ENCODE data around the gene PDCD4.

DNA sequence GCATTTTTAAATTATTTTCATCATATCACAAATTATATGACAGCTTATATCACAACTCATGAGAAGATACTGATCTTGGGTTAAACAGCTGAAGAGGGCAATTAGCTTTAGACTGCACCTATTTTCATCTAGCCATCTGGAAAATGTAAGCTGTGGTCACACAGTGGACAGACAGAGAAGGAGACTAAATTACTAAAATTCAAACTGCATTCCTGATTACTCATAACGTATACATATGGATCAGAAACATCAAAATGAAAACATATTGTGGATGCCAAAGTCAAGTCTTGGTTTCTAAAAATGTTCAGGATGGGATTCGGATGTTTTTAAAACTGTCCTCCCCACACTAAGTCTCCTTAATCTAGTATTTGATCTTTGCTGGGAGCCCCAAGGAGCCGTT is 40.6 kb downstream of the PDCD4 start:
- TF ChIP-seq, protein P1, sequence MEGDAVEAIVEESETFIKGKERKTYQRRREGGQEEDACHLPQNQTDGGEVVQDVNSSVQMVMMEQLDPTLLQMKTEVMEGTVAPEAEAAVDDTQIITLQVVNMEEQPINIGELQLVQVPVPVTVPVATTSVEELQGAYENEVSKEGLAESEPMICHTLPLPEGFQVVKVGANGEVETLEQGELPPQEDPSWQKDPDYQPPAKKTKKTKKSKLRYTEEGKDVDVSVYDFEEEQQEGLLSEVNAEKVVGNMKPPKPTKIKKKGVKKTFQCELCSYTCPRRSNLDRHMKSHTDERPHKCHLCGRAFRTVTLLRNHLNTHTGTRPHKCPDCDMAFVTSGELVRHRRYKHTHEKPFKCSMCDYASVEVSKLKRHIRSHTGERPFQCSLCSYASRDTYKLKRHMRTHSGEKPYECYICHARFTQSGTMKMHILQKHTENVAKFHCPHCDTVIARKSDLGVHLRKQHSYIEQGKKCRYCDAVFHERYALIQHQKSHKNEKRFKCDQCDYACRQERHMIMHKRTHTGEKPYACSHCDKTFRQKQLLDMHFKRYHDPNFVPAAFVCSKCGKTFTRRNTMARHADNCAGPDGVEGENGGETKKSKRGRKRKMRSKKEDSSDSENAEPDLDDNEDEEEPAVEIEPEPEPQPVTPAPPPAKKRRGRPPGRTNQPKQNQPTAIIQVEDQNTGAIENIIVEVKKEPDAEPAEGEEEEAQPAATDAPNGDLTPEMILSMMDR (IDR thresholded peaks at IDR 0.05; ENCODE audit: low read length) = no peak
- TF ChIP-seq EZH2 (optimal IDR thresholded peaks at IDR 0.05; ENCODE audit: low read depth, low read length) (no peak), EZH2phosphoT487 (IDR thresholded peaks at IDR 0.05; ENCODE audit: low read length) (no peak)

Measured in MM.1S (cell line).